Left ventricle myocardium inferior (tissue), 1 donor: ENCODE measurements around the gene SYTL2. TPM values are rescaled to one million over a fixed set of nuclear protein-coding genes. Genes with fewer than 3 reads are reported as not detected.

Experiments
- DNase-seq: peaks from one replicate; pipeline ENCODE4 v3.0.0-alpha.2; 2020
- H3K27ac ChIP-seq: fragments of 200-600 bp; replicated peaks from 2 replicates; pipeline ENCODE4 v1.8.0; 2021
- H3K27me3 ChIP-seq: fragments of 200-600 bp; 2 replicates; pipeline ENCODE4 v1.8.0; 2021; ENCODE audit warnings: low read depth
- H3K36me3 ChIP-seq: fragments of 200-600 bp; 2 replicates; pipeline ENCODE4 v1.8.0; 2021
- H3K4me1 ChIP-seq: fragments of 200-600 bp; 2 replicates; pipeline ENCODE4 v1.8.0; 2021
- H3K4me3 ChIP-seq: fragments of 200-600 bp; 2 replicates; pipeline ENCODE4 v1.8.0; 2021; ENCODE audit warnings: mild to moderate bottlenecking, moderate library complexity
- H3K9me3 ChIP-seq: fragments of 200-600 bp; replicated peaks from 2 replicates; pipeline ENCODE4 v1.8.0; 2021
- CTCF ChIP-seq: fragments of 200-600 bp; IDR thresholded peaks from 2 replicates; pipeline ENCODE4 v1.8.0; 2021; ENCODE audit warnings: antibody characterized with exemption, mild to moderate bottlenecking, borderline replicate concordance
- intact Hi-C: fragments of 100-400 bp; cut with micrococcal nuclease; formaldehyde crosslinking; loops from one replicate; pipeline ENCODE4 v1.11.0; 2022
- total RNA-seq: library from RNA; stranded (reverse); fragmentation: NEBNext Ultra II Directional; extraction: Animal tissue kit (Norgen Biotek cat#: 25700); gene quantifications from one replicate; pipeline ENCODE4 v1.2.1, GENCODE V29; 2021
- donor health status: DM: no; HTN: yes; CAD: no; lungs with severe emphysema.

SYTL2 gene
- total RNA-seq, 1 donor from 2014 or later, result 3.8 TPM

- peaks cover 2% of the 10 kb centered on the region for H3K4me1 ChIP-seq
- H3K27ac ChIP-seq, result no peak overlapping the region
- no peaks in the 10 kb centered on the region for H3K27me3 ChIP-seq
- no peak for DNase-seq
- intact Hi-C loops, result no loop called here
- TF ChIP-seq CTCF, result no peak
- H3K4me3 ChIP-seq, result no peak overlapping the region
- no peaks in the 10 kb centered on the region for H3K9me3 ChIP-seq
- no peaks in the 10 kb centered on the region for H3K36me3 ChIP-seq
Measured at GRCh38 chr11:85756401-85757200, 54.3 kb downstream of the SYTL2 start.

- TF ChIP-seq CTCF, result no peak
- Histone ChIP-seq H3K9me3 (no peaks in the 10 kb centered on the region), H3K36me3 (no peaks in the 10 kb centered on the region), H3K27me3 (no peaks in the 10 kb centered on the region), H3K4me1 (peaks cover 5% of the 10 kb centered on the region), H3K27ac (no peak overlapping the region), H3K4me3 (no peak overlapping the region)
- intact Hi-C loops, result no loop called here
- no peak for DNase-seq
Measured at GRCh38 chr11:85755701-85756100, 55.2 kb downstream of the SYTL2 start.

GRCh38 chr11:85755285-85755684, 55.7 kb downstream of the SYTL2 start:
- intact Hi-C loops, result no loop called here
- H3K4me3 ChIP-seq, result no peak overlapping the region
- H3K4me1 ChIP-seq, result peaks cover 5% of the 10 kb centered on the region
- no peak for TF ChIP-seq CTCF
- H3K27me3 ChIP-seq, result no peaks in the 10 kb centered on the region
- no peak for DNase-seq
- H3K9me3 ChIP-seq, result no peaks in the 10 kb centered on the region
- no peak overlapping the region for H3K27ac ChIP-seq
- no peaks in the 10 kb centered on the region for H3K36me3 ChIP-seq

GRCh38 chr11:85752890-85753581, 57.9 kb downstream of the SYTL2 start:
- intact Hi-C loops, result no loop called here
- Histone ChIP-seq H3K9me3 (no peaks in the 10 kb centered on the region), H3K4me3 (no peak overlapping the region), H3K27me3 (no peaks in the 10 kb centered on the region), H3K36me3 (no peaks in the 10 kb centered on the region), H3K27ac (no peak overlapping the region), H3K4me1 (peaks cover 5% of the 10 kb centered on the region)
- no peak for TF ChIP-seq CTCF
- DNase-seq, result no peak

GRCh38 chr11:85752201-85752889, 58.6 kb downstream of the SYTL2 start:
- H3K27ac ChIP-seq, result no peak overlapping the region
- DNase-seq, result no peak
- intact Hi-C loops, result no loop called here
- peaks cover 5% of the 10 kb centered on the region for H3K4me1 ChIP-seq
- no peaks in the 10 kb centered on the region for H3K36me3 ChIP-seq
- H3K27me3 ChIP-seq, result no peaks in the 10 kb centered on the region
- H3K9me3 ChIP-seq, result no peaks in the 10 kb centered on the region
- TF ChIP-seq CTCF, result no peak
- no peak overlapping the region for H3K4me3 ChIP-seq
